Heart right ventricle (tissue), 16 donors: ENCODE measurements around the gene PLK1. TPM values are rescaled to one million over a fixed set of nuclear protein-coding genes. Genes with fewer than 3 reads are reported as not detected.

Source experiments
- ATAC-seq, 8 donors: fragments of 200-7000 bp; cut with Tn5 transposase; one replicate each; pipeline ENCODE4 v1.9.1; 2020; ENCODE audit warnings: mild to moderate bottlenecking in 8 of 8, moderate library complexity in 8 of 8, moderate number of reproducible peaks in 1 of 8
- DNase-seq, 2 donors: peaks; one replicate each; pipeline ENCODE4 v3.0.0-alpha.2; 2020
- H3K27ac ChIP-seq, 10 donors: fragments of 200-600 bp; sonication (generic) in 2 of 10; one replicate each; pipeline versions ENCODE4 v1.5.0 to v1.8.0; 2020 to 2022; ENCODE audit warnings: mild to moderate bottlenecking in 3 of 10
- H3K27me3 ChIP-seq, 7 donors: fragments of 200-600 bp; one replicate each; pipeline ENCODE4 v1.8.0; 2021 to 2022; ENCODE audit warnings: mild to moderate bottlenecking in 2 of 7
- H3K36me3 ChIP-seq, 9 donors: fragments of 200-600 bp; sonication (generic) in 1 of 9; one replicate each; pipeline versions ENCODE4 v1.5.0 to v1.8.0; 2020 to 2022; ENCODE audit warnings: mild to moderate bottlenecking in 2 of 9
- H3K4me1 ChIP-seq, 9 donors: fragments of 200-600 bp; sonication (generic) in 1 of 9; one replicate each; pipeline versions ENCODE4 v1.5.0 to v1.8.0; 2020 to 2022; ENCODE audit warnings: mild to moderate bottlenecking in 4 of 9
- H3K4me3 ChIP-seq, 10 donors: fragments of 200-600 bp; sonication (generic) in 2 of 10; one replicate each; pipeline versions ENCODE4 v1.5.0 to v1.8.0; 2020 to 2022; ENCODE audit warnings: mild to moderate bottlenecking in 7 of 10, moderate library complexity in 2 of 10
- H3K9me3 ChIP-seq, 11 donors: fragments of 200-600 bp in 10 of 11; sonication (generic) in 2 of 11; one replicate each; pipeline versions ENCODE4 v1.5.0 to v1.8.0; 2013 to 2022; ENCODE audit warnings: mild to moderate bottlenecking in 2 of 11, control low read depth in 1 of 11, moderate library complexity in 1 of 11
- WGBS, 2 donors: extraction: QIAGEN DNeasy Blood & Tissue Kit; methylation state at CpG; one replicate each; pipeline ENCODE4 v1.1.7; 2013; ENCODE audit warnings: inconsistent platforms in 1 of 2; 5-methylcytosine and 5-hydroxymethylcytosine counted together
- intact Hi-C, 10 donors: fragments of 100-400 bp; cut with DNase I; formaldehyde crosslinking; loops; one replicate each; pipeline versions ENCODE4 v1.11.1 to v1.14.2; 2022
- polyA plus RNA-seq, 2 donors: library from polyadenylated mRNA; stranded (reverse); fragments of 200-250 nt; gene quantifications; one replicate each; pipeline ENCODE4 v1.2.3, GENCODE V29; 2013
- total RNA-seq, 10 donors: library from RNA; stranded (reverse); fragmentation: NEBNext Ultra II Directional in 3 of 10; extraction: Animal tissue kit (Norgen Biotek cat#: 25700) in 3 of 10; gene quantifications; one replicate each; pipeline versions ENCODE4 v1.2.1 to v1.2.4, GENCODE V29; 2021 to 2023
- TF ChIP-seq, protein P1 (sequence below), 9 donors: fragments of 200-600 bp; sonication (generic) in 2 of 9; IDR thresholded peaks; one replicate each; pipeline versions ENCODE4 v1.5.0 to v1.8.0; 2021 to 2022; ENCODE audit warnings: antibody characterized with exemption in 9 of 9, mild to moderate bottlenecking in 5 of 9, moderate library complexity in 1 of 9
- donor health status: Arrhythmogenic right ventricular cardiomyopathy.
- donor health status: ischemic (EF 13 %, LVEDD 7.1; RV severe dilation, severe dysfunction).
- donor health status: healthy with polysubstance abuse.
- donor health status: DM: no; HTN: yes; CAD: no.
- donor health status: DM: no; HTN: no; CAD: no.
- donor health status: ischemic (EF 25% LVEDD 6.9; RV normal size, moderate dysfunction).
- donor health status: ischemic (EF 25% LVEDD 5.7; RV mildly dilated, moderate dysfunction).
- donor health status: healthy.
- donor health status: DM: yes; HTN: yes; CAD: no.
- donor health status: Ischemic cardiomyopathy.
- donor health status: ischemic (EF 35%, LVEDD 5.7; RV mildly dilated, moderate dysfunction).
- donor health status: nonischemic (EF 11% LVEDD 7.7; RV severe dilation, severe dysfunction).
- donor health status: DM: yes; HTN: yes; CAD: no.
- donor health status: PGD.
- donor health status: ischemic (EF 29% LVEDD 5.4; RV normal size, mild dysfunction).
- donor health status: nonischemic (EF 23%, LVEDD 6.1; RV moderate dilation, normal function).

The PLK1 gene
- total and polyA plus RNA-seq, 12 donors, result 0.32 to 6.0 (median 0.97) TPM

DNA sequence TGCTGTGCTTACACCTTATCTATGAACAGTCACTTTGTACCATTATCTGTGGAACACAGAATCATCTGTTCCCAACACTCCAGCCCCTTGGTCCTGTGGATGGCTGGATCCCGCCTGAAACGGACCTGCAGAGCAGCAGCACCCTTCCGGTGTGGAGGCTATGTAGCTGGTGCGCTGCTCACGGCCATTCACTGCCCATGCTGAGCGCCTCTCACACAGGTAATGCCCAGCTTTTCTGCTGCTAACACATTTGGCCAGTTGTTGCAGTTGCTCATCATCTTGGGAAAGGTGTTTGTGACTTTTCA lies 11.4 kb upstream of the PLK1 start:
- Histone ChIP-seq H3K9me3 (no peaks in the 10 kb centered on the region), H3K4me3 (no peak overlapping the region), H3K4me1 (peaks cover 0 to 2% (median 0%) of the 10 kb centered on the region in 9 donors), H3K36me3 (peaks cover 0 to 99% (median 52%) of the 10 kb centered on the region in 9 donors), H3K27ac (no peak overlapping the region), H3K27me3 (no peaks in the 10 kb centered on the region)
- TF ChIP-seq, protein P1, sequence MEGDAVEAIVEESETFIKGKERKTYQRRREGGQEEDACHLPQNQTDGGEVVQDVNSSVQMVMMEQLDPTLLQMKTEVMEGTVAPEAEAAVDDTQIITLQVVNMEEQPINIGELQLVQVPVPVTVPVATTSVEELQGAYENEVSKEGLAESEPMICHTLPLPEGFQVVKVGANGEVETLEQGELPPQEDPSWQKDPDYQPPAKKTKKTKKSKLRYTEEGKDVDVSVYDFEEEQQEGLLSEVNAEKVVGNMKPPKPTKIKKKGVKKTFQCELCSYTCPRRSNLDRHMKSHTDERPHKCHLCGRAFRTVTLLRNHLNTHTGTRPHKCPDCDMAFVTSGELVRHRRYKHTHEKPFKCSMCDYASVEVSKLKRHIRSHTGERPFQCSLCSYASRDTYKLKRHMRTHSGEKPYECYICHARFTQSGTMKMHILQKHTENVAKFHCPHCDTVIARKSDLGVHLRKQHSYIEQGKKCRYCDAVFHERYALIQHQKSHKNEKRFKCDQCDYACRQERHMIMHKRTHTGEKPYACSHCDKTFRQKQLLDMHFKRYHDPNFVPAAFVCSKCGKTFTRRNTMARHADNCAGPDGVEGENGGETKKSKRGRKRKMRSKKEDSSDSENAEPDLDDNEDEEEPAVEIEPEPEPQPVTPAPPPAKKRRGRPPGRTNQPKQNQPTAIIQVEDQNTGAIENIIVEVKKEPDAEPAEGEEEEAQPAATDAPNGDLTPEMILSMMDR (IDR thresholded peaks at IDR 0.05), result no peak
- intact Hi-C loops, result loop anchor here in 1 of 10 donors (10.0 kb wide), 1 partner anchor 63 kb away; no protein-coding TSS in a partner anchor
- ATAC-seq (no peak), DNase-seq (no peak)
- WGBS, 2 donors, result 88 to 92% methylated on average over 6 of the region's 6 CpGs

- Histone ChIP-seq H3K4me3 (no peak overlapping the region), H3K36me3 (peaks cover 0 to 99% (median 46%) of the 10 kb centered on the region in 9 donors)
These were observed 10.5 kb upstream of the PLK1 start for GRCh38 chr16:23668225-23668624.

GRCh38 chr16:23668873-23669272 lies 9.8 kb upstream of the PLK1 start:
- peak in 2 of 8 donors; percentile 75 to 78 for ATAC-seq
- TF ChIP-seq, protein P1 (IDR thresholded peaks at IDR 0.05), result no peak
- peaks cover 0 to 2% (median 0%) of the 10 kb centered on the region in 9 donors for H3K4me1 ChIP-seq

More at GRCh38 chr16:23668225-23668624, 10.5 kb upstream of the PLK1 start:
- ATAC-seq (no peak), DNase-seq (no peak)
- H3K4me1 ChIP-seq, result peaks cover 0 to 2% (median 0%) of the 10 kb centered on the region in 9 donors
- TF ChIP-seq, protein P1 (IDR thresholded peaks at IDR 0.05), result no peak
- H3K27me3 ChIP-seq, result no peaks in the 10 kb centered on the region
- H3K9me3 ChIP-seq, result no peaks in the 10 kb centered on the region
- WGBS, 2 donors, result 88 to 100% methylated on average over 1 of the region's 1 CpG
- no peak overlapping the region for H3K27ac ChIP-seq
- intact Hi-C loops, result loop anchor here in 1 of 10 donors (10.0 kb wide), 1 partner anchor 63 kb away; no protein-coding TSS in a partner anchor

DNA sequence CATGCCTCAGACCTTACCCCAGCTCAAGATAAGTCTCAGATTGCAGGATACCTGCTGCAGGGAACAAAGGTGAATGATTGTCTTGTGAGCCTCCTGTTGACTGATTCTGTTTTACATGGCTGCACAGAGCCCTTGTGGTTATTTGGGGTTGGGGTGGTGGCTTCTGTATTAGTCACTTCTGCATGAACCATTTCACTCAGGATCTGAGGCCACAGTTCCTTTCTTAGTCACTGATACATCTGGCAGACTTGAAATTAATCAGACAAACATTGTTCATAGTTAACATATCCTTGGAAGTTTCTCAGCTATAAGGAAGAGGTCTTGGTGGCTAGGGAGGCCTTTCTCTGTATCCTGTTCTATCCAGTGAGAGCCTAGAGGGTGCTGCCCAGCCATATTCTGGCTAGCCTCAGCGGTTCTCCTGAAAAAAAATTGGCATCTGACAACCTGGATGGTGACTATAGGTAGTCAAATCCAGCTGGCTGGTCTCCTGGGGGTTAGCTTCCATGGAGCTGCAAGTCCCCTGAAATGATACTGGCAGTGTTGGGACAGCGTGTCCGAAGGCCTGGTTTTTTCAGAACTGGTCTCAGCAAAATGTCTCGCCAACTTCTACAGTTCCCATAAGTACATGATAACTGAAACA lies 8.4 kb upstream of the PLK1 start:
- peak in 1 of 8 donors; percentile 61 for ATAC-seq
- peaks cover 0 to 2% (median 0%) of the 10 kb centered on the region in 9 donors for H3K4me1 ChIP-seq
- no peak overlapping the region for H3K4me3 ChIP-seq
- no peaks in the 10 kb centered on the region for H3K27me3 ChIP-seq
- DNase-seq, result no peak
- intact Hi-C loops, result no loop called here
- TF ChIP-seq, protein P1 (IDR thresholded peaks at IDR 0.05), result no peak
- H3K36me3 ChIP-seq, result peaks cover 0 to 98% (median 40%) of the 10 kb centered on the region in 9 donors
- H3K27ac ChIP-seq, result no peak overlapping the region
- 90 to 92% methylated on average over 4 of the region's 4 CpGs for WGBS, 2 donors
- no peaks in the 10 kb centered on the region for H3K9me3 ChIP-seq

More at GRCh38 chr16:23668873-23669272, 9.8 kb upstream of the PLK1 start:
- H3K27me3 ChIP-seq, result no peaks in the 10 kb centered on the region
- DNase-seq, result no peak
- H3K27ac ChIP-seq, result no peak overlapping the region
- 43 to 53% methylated on average over 4 of the region's 4 CpGs for WGBS, 2 donors
- no peaks in the 10 kb centered on the region for H3K9me3 ChIP-seq
- H3K36me3 ChIP-seq, result peaks cover 0 to 99% (median 46%) of the 10 kb centered on the region in 9 donors
- H3K4me3 ChIP-seq, result no peak overlapping the region
- intact Hi-C loops, result loop anchor here in 1 of 10 donors (10.0 kb wide), 1 partner anchor 64 kb away; no protein-coding TSS in a partner anchor
